GM23338 (cell line): ENCODE data around the gene ZC3H12C.

Source experiments
- CREB1 ChIP-seq: fragments of 250-450 bp; sonication (Bioruptor Pico); IDR thresholded peaks from 2 replicates; pipeline ENCODE4 v1.5.0; 2020; ENCODE audit warnings: low read depth, mild to moderate bottlenecking, moderate library complexity
- CTCF ChIP-seq, 2 experiments: fragments of 200-600 bp in 1 of 2; sonication (generic) in 1 of 2; conservative IDR thresholded peaks; 2 replicates each; pipeline versions ENCODE4 v1.5.1 to v1.6.1; 2016 to 2017; ENCODE audit warnings: antibody characterized with exemption in 2 of 2, low read depth in 2 of 2, mild to moderate bottlenecking in 2 of 2, moderate library complexity in 1 of 2
- POLR2AphosphoS5 ChIP-seq: IDR thresholded peaks from 2 replicates; pipeline ENCODE4 v1.6.1; 2016; ENCODE audit warnings: antibody characterized with exemption, low read depth
- TF ChIP-seq, protein P1 (sequence below): IDR thresholded peaks from one replicate; pipeline ENCODE4 v1.6.1; 2018; ENCODE audit warnings: antibody characterized with exemption; ENCODE audit not compliant: unreplicated experiment

DNA sequence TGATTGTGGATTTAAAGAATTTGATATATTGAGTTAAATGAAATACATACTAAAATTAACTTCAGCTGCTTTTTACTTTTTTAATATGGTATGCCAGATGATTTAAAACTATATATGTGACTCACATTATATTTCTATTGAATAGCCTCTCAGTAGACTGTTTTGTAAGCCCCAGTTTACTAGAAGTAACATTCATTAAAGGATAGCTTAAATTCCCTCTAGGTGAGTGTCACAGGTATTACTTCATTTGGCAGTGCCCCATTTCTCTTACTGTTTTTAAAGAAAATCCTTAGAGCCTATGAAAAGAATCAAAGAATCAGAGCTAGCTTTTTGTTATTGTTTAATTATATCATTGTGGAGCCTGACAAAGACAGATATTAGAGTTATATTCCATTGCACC is 48.6 kb downstream of the ZC3H12C start:
- TF ChIP-seq CTCF (conservative IDR thresholded peaks at IDR 0.05; ENCODE audit: low read depth in 2 of 2) (no peak), CREB1 (CRISPR knock-in tag) (no peak), POLR2AphosphoS5 (no peak)
- TF ChIP-seq, protein P1, sequence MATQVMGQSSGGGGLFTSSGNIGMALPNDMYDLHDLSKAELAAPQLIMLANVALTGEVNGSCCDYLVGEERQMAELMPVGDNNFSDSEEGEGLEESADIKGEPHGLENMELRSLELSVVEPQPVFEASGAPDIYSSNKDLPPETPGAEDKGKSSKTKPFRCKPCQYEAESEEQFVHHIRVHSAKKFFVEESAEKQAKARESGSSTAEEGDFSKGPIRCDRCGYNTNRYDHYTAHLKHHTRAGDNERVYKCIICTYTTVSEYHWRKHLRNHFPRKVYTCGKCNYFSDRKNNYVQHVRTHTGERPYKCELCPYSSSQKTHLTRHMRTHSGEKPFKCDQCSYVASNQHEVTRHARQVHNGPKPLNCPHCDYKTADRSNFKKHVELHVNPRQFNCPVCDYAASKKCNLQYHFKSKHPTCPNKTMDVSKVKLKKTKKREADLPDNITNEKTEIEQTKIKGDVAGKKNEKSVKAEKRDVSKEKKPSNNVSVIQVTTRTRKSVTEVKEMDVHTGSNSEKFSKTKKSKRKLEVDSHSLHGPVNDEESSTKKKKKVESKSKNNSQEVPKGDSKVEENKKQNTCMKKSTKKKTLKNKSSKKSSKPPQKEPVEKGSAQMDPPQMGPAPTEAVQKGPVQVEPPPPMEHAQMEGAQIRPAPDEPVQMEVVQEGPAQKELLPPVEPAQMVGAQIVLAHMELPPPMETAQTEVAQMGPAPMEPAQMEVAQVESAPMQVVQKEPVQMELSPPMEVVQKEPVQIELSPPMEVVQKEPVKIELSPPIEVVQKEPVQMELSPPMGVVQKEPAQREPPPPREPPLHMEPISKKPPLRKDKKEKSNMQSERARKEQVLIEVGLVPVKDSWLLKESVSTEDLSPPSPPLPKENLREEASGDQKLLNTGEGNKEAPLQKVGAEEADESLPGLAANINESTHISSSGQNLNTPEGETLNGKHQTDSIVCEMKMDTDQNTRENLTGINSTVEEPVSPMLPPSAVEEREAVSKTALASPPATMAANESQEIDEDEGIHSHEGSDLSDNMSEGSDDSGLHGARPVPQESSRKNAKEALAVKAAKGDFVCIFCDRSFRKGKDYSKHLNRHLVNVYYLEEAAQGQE, result no peak
